Endothelial cell (in vitro differentiated cells): ENCODE results near the gene MED15. TPM values are rescaled to one million over a fixed set of nuclear protein-coding genes. Genes with fewer than 3 reads are reported as not detected.
A peak's percentile ranks its signal among the peaks of the same experiment; 100 is the strongest.

Source experiments
- DNase-seq: peaks from one replicate; pipeline ENCODE4 v3.0.0; 2021; ENCODE audit warnings: low spot score
- H3K27ac Mint-ChIP-seq: one replicate; pipeline ENCODE4 v1.8.0; 2021; ENCODE audit warnings: mixed read lengths, inconsistent platforms; ENCODE audit not compliant: unreplicated experiment
- H3K27me3 Mint-ChIP-seq: one replicate; pipeline ENCODE4 v1.8.0; 2021; ENCODE audit warnings: mild to moderate bottlenecking, moderate library complexity, mixed read lengths, inconsistent platforms; ENCODE audit not compliant: unreplicated experiment
- H3K36me3 Mint-ChIP-seq: one replicate; pipeline ENCODE4 v1.8.0; 2021; ENCODE audit warnings: mild to moderate bottlenecking, low read depth, mixed read lengths, inconsistent platforms; ENCODE audit not compliant: unreplicated experiment
- H3K4me1 Mint-ChIP-seq: one replicate; pipeline ENCODE4 v1.8.0; 2021; ENCODE audit warnings: mild to moderate bottlenecking, mixed read lengths, inconsistent platforms; ENCODE audit not compliant: unreplicated experiment
- H3K4me3 Mint-ChIP-seq: one replicate; pipeline ENCODE4 v1.8.0; 2021; ENCODE audit warnings: mild to moderate bottlenecking, mixed read lengths, inconsistent platforms; ENCODE audit not compliant: unreplicated experiment
- H3K9me3 Mint-ChIP-seq: one replicate; pipeline ENCODE4 v1.8.0; 2021; ENCODE audit warnings: mixed read lengths, inconsistent platforms; ENCODE audit not compliant: unreplicated experiment
- CTCF ChIP-seq: fragments of 200-600 bp; sonication (generic); IDR thresholded peaks from one replicate; pipeline ENCODE4 v1.5.0; 2021; ENCODE audit warnings: antibody characterized with exemption; ENCODE audit not compliant: unreplicated experiment
- total RNA-seq: library from RNA; stranded (reverse); fragmentation: NEBNext Ultra II Directional; extraction: Animal tissue kit (Norgen Biotek cat#: 25700); gene quantifications from one replicate; pipeline ENCODE4 v1.2.1, GENCODE V29; 2021; ENCODE audit not compliant: unreplicated experiment

Gene MED15
- total RNA-seq, 1 donor from 2014 or later = 165 TPM

- H3K36me3 Mint-ChIP-seq = peaks cover 15% of the 10 kb centered on the region
- peak overlapping the region; percentile 88 for H3K27ac Mint-ChIP-seq
- H3K4me1 Mint-ChIP-seq = peaks cover 23% of the 10 kb centered on the region
- no peak for TF ChIP-seq CTCF
- H3K27me3 Mint-ChIP-seq = peaks cover 3% of the 10 kb centered on the region
- DNase-seq = no peak
- peak overlapping the region; percentile 62 for H3K4me3 Mint-ChIP-seq
- no peaks in the 10 kb centered on the region for H3K9me3 Mint-ChIP-seq
Measured at GRCh38 chr22:20463324-20464095, 43.9 kb upstream of the MED15 start.

GRCh38 chr22:20464096-20464614 lies 43.3 kb upstream of the MED15 start:
- Mint-ChIP-seq H3K4me1 (peaks cover 23% of the 10 kb centered on the region), H3K27ac (no peak overlapping the region), H3K9me3 (no peaks in the 10 kb centered on the region), H3K36me3 (peaks cover 15% of the 10 kb centered on the region), H3K4me3 (no peak overlapping the region), H3K27me3 (peaks cover 2% of the 10 kb centered on the region)
- DNase-seq = no peak
- no peak for TF ChIP-seq CTCF

- H3K27ac Mint-ChIP-seq = no peak overlapping the region
- H3K4me3 Mint-ChIP-seq = no peak overlapping the region
- peaks cover 15% of the 10 kb centered on the region for H3K36me3 Mint-ChIP-seq
Measured at GRCh38 chr22:20464912-20465758, 42.3 kb upstream of the MED15 start.

GRCh38 chr22:20465759-20466077 lies 41.7 kb upstream of the MED15 start:
- TF ChIP-seq CTCF = no peak
- Mint-ChIP-seq H3K4me1 (peaks cover 23% of the 10 kb centered on the region), H3K9me3 (no peaks in the 10 kb centered on the region), H3K4me3 (no peak overlapping the region), H3K36me3 (peaks cover 18% of the 10 kb centered on the region), H3K27ac (no peak overlapping the region), H3K27me3 (peaks cover 3% of the 10 kb centered on the region)
- no peak for DNase-seq

More at GRCh38 chr22:20464912-20465758, 42.3 kb upstream of the MED15 start:
- Mint-ChIP-seq H3K9me3 (no peaks in the 10 kb centered on the region), H3K27me3 (peaks cover 2% of the 10 kb centered on the region), H3K4me1 (peaks cover 23% of the 10 kb centered on the region)
- DNase-seq = no peak
- TF ChIP-seq CTCF = no peak
